Measurements from ENCODE around the gene FRMD8.

Gene FRMD8

GRCh38 chr11:65373839-65374580 is 12.4 kb upstream of the FRMD8 start:
- TF ChIP-seq, protein P1, sequence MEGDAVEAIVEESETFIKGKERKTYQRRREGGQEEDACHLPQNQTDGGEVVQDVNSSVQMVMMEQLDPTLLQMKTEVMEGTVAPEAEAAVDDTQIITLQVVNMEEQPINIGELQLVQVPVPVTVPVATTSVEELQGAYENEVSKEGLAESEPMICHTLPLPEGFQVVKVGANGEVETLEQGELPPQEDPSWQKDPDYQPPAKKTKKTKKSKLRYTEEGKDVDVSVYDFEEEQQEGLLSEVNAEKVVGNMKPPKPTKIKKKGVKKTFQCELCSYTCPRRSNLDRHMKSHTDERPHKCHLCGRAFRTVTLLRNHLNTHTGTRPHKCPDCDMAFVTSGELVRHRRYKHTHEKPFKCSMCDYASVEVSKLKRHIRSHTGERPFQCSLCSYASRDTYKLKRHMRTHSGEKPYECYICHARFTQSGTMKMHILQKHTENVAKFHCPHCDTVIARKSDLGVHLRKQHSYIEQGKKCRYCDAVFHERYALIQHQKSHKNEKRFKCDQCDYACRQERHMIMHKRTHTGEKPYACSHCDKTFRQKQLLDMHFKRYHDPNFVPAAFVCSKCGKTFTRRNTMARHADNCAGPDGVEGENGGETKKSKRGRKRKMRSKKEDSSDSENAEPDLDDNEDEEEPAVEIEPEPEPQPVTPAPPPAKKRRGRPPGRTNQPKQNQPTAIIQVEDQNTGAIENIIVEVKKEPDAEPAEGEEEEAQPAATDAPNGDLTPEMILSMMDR (IDR thresholded peaks at IDR 0.05; ENCODE audit: low read depth, low read length, missing control alignments), result no peak
- no peak overlapping the region for H3K4me3 ChIP-seq (ENCODE audit: low read depth, low read length)
- no peak for DNase-seq (ENCODE audit: low read depth)
- in situ Hi-C loops (cut with HindIII; ENCODE audit: low sequenced_read_pairs), result no loop called here

- in situ Hi-C loops (cut with HindIII; ENCODE audit: low sequenced_read_pairs), result no loop called here
- TF ChIP-seq, protein P1 (IDR thresholded peaks at IDR 0.05; ENCODE audit: low read depth, low read length, missing control alignments), result no peak
Observed at GRCh38 chr11:65375012-65375411, 11.4 kb upstream of the FRMD8 start.

DNA sequence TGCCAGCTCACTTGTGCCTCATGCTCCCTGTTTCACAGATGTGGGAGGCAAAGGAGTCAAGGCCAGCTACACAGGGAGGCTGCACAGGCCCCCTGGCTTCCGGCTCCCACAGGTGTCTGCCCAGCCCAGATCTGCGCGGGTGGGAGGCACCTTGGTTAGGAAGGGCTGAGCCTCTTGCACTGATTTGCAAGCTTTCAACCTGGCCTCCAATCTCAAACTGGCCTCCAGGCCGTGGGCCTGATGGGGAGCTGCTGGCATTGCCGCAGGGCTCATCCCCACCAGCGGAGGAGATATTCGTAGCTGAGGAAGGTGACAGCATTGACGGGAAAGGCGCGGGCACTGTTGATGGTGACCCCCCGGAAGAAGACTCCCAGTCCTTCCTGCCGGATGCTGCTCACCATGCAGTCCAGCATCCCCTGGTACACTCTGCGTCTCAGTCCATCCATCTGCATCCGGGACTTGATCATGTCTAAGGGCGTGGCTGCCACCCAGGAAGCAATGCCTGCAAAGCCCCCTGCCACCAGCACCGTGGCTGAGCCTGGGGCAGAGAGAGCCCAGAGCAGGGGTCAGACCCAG is 10.2 kb upstream of the FRMD8 start:
- TF ChIP-seq, protein P1 (IDR thresholded peaks at IDR 0.05; ENCODE audit: low read depth, low read length, missing control alignments), result no peak
- H3K4me3 ChIP-seq (ENCODE audit: low read depth, low read length), result no peak overlapping the region
- DNase-seq (ENCODE audit: low read depth), result no peak
- in situ Hi-C loops (cut with HindIII; ENCODE audit: low sequenced_read_pairs), result no loop called here

More at GRCh38 chr11:65375012-65375411, 11.4 kb upstream of the FRMD8 start:
- no peak for DNase-seq (ENCODE audit: low read depth)
- no peak overlapping the region for H3K4me3 ChIP-seq (ENCODE audit: low read depth, low read length)

DNA sequence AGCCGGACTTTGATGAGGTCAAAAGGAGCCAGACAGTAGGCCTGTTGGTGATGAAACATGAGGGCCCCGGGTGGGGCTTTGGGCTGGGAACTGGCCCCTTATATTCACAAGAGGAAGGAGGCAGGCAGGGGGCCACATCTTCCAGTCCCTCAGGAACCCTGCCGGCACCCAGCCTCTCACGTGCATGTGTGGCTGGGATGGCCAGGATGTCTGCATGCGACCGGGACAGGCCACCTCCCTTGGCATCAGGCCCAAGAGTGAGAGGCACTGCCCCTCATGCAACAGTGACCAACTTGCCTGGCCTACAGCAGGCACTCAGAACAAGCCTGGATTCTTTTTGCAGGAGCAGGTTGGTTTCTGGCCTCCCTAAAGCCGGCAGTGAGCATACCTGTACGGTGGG is 9.4 kb upstream of the FRMD8 start:
- TF ChIP-seq, protein P1 (IDR thresholded peaks at IDR 0.05; ENCODE audit: low read depth, low read length, missing control alignments), result no peak
- no peak for DNase-seq (ENCODE audit: low read depth)
- H3K4me3 ChIP-seq (ENCODE audit: low read depth, low read length), result no peak overlapping the region
- in situ Hi-C loops (cut with HindIII; ENCODE audit: low sequenced_read_pairs), result no loop called here

GRCh38 chr11:65377777-65378176 is 8.7 kb upstream of the FRMD8 start:
- TF ChIP-seq, protein P1 (IDR thresholded peaks at IDR 0.05; ENCODE audit: low read depth, low read length, missing control alignments), result peak; percentile 8
- no peak for DNase-seq (ENCODE audit: low read depth)
- in situ Hi-C loops (cut with HindIII; ENCODE audit: low sequenced_read_pairs), result no loop called here
- no peak overlapping the region for H3K4me3 ChIP-seq (ENCODE audit: low read depth, low read length)

- DNase-seq (ENCODE audit: low read depth), result no peak
- no peak overlapping the region for H3K4me3 ChIP-seq (ENCODE audit: low read depth, low read length)
- TF ChIP-seq, protein P1 (IDR thresholded peaks at IDR 0.05; ENCODE audit: low read depth, low read length, missing control alignments), result no peak
- in situ Hi-C loops (cut with HindIII; ENCODE audit: low sequenced_read_pairs), result no loop called here
Observed at GRCh38 chr11:65378208-65378927, 8.1 kb upstream of the FRMD8 start.
